Germinal center (tissue), 1 donor: ENCODE data around the gene WSCD1.

ENCODE experiments used
- DNase-seq: peaks from one replicate; pipeline ENCODE4 v3.0.0; 2012; ENCODE audit warnings: mixed read lengths, low spot score

Gene WSCD1

GRCh38 chr17:6108382-6108781 lies 38.2 kb downstream of the WSCD1 start:
- no peak for DNase-seq

DNA sequence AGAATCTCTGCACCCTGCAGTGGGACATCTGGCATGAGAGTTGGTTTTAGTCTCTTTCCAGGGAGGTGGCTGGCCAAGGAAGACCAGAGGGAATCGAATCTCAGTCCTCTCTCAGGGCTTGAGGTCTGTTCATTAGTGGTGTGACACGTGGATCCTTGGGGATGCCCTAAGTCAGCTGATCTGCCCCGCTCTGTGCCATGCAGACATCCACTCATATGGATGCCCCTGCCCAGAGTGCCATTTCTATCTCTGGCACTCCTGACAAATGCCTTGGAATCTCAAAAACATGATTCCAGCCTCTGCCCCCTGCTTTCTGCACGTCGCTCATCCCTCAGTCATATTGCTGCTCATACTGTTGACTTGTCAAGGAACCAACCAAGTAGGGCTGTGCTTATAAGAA lies 38.8 kb downstream of the WSCD1 start:
- no peak for DNase-seq

GRCh38 chr17:6109536-6109935 lies 39.4 kb downstream of the WSCD1 start:
- no peak for DNase-seq

GRCh38 chr17:6110088-6110487 lies 39.9 kb downstream of the WSCD1 start:
- no peak for DNase-seq

- DNase-seq: no peak
These were observed 40.4 kb downstream of the WSCD1 start for GRCh38 chr17:6110592-6110991.

DNA sequence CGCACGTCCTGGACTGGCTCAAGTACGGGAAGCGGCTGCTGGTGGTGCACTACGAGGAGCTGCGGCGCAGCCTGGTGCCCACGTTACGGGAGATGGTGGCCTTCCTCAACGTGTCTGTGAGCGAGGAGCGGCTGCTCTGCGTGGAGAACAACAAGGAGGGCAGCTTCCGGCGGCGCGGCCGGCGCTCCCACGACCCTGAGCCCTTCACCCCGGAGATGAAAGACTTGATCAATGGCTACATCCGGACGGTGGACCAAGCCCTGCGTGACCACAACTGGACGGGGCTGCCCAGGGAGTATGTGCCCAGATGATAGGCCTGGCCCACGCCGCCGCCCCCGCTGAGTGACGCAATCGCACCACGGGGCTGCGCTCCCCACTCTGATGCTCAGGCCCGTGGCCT lies 50.2 kb downstream of the WSCD1 start:
- no peak for DNase-seq

- no peak for DNase-seq
These were observed 54.7 kb downstream of the WSCD1 start for GRCh38 chr17:6124856-6125255.

DNA sequence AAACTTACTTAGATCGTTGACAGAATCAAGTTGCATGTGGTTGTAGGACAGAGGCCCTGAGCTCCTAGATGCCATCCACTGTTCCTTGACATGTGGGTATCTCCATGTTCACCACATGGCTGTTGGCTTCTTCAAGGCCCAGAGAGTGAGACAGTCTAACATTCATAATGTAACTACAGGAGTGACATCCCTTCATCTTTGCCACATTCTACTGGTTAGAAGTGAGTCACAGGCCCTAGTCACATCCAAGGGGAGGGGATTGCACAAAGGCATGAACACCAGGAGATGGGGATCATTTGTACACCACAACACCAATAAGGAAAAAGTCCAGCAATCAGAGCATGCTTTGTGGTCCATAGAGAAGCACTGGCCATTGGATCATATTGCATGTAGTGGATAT lies 56.6 kb downstream of the WSCD1 start:
- DNase-seq: no peak

- DNase-seq: no peak
These were observed 64.5 kb downstream of the WSCD1 start for GRCh38 chr17:6134721-6135120.

DNA sequence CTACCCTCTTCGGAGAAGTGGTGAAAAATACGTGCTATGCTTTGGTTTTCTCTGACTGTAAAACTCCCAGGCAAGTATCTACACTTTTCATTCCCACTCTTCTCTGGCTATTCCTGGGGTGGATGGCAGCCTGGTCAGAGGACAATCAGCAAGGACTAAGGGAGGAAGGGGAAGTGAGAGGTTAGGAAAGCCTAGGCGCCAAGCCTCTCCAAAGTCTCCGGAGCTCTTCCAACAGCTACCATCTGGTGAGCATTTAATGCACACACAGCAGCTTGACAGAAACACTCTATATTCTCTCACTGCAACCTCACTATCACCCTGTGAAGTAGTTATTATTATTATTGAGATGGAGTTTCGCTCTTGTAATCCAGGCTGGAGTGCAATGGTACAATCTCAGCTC lies 65.1 kb downstream of the WSCD1 start:
- DNase-seq: no peak

GRCh38 chr17:6135996-6136395 lies 65.8 kb downstream of the WSCD1 start:
- no peak for DNase-seq

DNA sequence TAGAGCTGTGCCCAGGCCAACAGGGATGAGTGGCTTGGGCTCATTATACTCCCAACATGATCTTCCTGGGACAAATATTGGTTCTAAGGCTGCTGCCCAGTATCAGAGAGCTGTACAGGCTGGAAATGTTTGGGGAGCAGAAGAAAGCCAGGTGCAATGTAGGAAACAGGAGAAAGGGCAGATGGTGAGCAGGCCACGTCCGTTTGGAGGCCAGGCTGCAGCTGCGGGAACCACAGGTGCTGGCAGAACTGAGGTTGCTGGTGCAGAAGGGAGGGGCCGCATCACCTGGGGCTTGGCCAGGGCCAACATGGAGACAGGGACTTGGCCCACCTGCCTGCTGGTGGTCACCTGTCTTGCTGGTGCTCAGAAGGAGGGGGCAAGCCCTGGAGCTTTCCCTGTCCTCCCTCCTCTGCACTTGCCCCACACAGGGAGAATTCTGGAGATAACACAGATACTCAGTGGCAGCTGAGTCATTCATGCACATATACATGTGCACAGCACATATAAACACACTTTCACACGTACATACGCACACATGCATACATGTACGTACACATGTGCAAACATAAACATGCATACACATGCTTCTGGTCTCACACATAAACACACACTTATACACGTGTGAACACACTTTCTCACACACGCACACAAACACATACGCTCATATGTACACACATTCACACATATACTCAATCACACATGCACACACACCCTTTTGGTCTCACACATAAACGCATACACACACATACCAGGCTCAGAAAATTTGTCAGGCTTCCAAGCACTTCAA lies 67.7 kb downstream of the WSCD1 start:
- DNase-seq: no peak

GRCh38 chr17:6138761-6139446 lies 68.7 kb downstream of the WSCD1 start:
- no peak for DNase-seq

- no peak for DNase-seq
These were observed 69.3 kb downstream of the WSCD1 start for GRCh38 chr17:6139447-6139832.

DNA sequence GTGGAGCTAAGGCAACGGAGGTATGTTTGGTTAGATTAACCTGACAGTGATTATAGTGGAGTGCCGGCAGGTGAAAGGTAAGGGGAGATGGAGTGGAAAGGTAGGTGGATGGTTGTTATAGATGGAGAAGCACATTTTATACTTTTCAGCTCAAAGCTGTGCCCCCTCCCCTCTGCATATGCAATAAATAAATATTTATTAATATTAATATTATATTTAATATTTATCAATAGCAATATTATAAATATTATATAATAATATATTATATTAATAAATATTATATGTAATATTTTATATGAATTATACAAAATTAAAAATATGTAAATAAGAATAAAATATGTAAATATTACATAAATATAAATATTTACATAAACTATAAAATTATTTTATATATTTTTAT lies 70.0 kb downstream of the WSCD1 start:
- DNase-seq: no peak

- no peak for DNase-seq
These were observed 70.7 kb downstream of the WSCD1 start for GRCh38 chr17:6140728-6141330.

- no peak for DNase-seq
These were observed 72.5 kb downstream of the WSCD1 start for GRCh38 chr17:6142701-6143100.

GRCh38 chr17:6145946-6146345 lies 75.8 kb downstream of the WSCD1 start:
- DNase-seq: no peak

DNA sequence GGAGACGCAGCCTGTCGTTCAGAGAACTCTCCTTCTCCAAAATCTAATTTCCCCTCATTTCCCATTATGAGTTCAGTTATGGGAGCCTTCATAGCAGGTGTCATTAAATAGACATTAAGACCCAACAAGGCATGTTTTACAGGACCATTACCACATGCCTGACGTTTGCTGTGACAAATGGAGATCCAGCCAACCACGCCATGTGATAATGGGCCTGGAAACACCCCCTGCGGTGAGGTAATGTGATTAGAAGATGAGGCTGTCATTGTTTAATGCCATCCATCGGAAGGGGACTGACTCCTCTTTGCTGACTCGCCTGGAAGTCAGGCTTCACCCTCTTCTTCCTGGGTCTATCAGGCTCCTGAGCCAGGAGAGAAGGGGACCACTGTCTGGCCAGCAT lies 76.9 kb downstream of the WSCD1 start:
- no peak for DNase-seq

DNA sequence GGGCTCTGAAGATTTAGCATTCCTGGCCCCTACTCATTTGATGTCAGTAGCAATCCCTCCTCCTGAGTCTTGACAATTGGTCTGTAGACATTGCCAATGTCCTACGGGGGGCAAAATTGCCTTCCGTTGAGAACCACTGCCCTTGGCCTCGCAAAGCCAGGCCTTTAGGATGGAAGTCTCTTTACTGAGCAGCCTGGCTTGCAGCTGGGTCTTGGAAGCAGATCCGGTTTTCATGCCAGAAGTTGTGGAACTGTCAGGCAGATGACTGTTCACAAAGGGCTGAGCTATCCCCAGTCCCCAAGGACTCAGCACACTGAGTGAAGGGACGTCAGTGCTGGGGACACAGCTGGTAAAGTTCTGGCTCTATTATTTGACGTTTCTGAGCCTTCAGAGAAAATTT lies 83.2 kb downstream of the WSCD1 start:
- no peak for DNase-seq

GRCh38 chr17:6157716-6158115 lies 87.5 kb downstream of the WSCD1 start:
- DNase-seq: no peak

DNA sequence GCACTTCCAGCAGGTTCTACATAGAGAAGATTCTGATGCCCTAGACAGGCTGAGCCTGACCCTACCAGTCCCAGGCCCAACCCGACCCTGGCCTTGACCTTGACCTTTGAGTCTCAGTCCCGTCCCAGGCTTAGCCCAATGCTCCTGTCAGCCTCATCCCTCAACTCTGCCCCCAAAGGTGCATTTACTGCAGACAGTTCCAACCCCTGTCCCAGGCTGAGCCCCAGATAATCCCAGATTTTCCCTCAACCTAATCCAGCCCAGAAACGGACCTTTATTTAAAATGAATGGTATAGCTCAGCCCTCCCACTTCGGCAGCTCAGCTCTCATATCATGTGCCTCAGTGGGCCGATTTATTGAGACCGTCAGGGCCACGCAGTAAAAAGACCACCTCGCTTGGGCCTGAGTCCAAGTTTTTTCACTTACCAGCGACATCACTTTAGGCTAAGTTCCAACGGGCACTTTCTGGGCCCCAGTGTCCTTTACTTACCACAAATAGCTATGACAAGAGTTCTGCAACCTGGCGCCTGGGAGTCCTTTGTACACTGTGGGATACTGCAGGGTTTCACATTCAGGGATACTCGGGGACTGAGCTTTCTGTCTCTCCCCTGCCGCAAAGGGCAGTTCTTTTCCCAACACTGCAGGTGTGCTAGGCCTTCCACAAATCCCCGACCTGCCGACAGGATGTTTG lies 89.5 kb downstream of the WSCD1 start:
- no peak for DNase-seq

GRCh38 chr17:6160232-6160555 lies 90.0 kb downstream of the WSCD1 start:
- DNase-seq: no peak
